HepG2 (cell line): ENCODE results near the gene RBM23. TPM values are rescaled to one million over a fixed set of nuclear protein-coding genes. Genes with fewer than 3 reads are reported as not detected.
A peak's percentile ranks its signal among the peaks of the same experiment; 100 is the strongest.

Experiments
- MAFF ChIP-seq: IDR thresholded peaks from 2 replicates; pipeline ENCODE4 v1.6.1; 2011; ENCODE audit warnings: low read depth, low read length, improper control_type of control experiment
- MAFG ChIP-seq: sonication (generic); formaldehyde crosslinking; IDR thresholded peaks from 2 replicates; pipeline ENCODE4 v1.5.1; 2020; ENCODE audit warnings: mild to moderate bottlenecking, missing genetic modification reagents
- MAFK ChIP-seq, 2 experiments: IDR thresholded peaks in 1 of 2; conservative IDR thresholded peaks in 1 of 2; 2 replicates each; pipeline ENCODE4 v1.6.1; 2011; ENCODE audit warnings: improper control_type of control experiment in 2 of 2, low read length in 2 of 2
- NR0B2 ChIP-seq: sonication (generic); formaldehyde crosslinking; IDR thresholded peaks from 2 replicates; pipeline ENCODE4 v1.4.0; 2020; ENCODE audit warnings: mild to moderate bottlenecking, missing genetic modification reagents
- TFAP4 ChIP-seq: sonication (generic); IDR thresholded peaks from 2 replicates; pipeline ENCODE4 v1.6.1; 2016; ENCODE audit warnings: low read depth, borderline replicate concordance
- ZHX1 ChIP-seq: sonication (generic); formaldehyde crosslinking; IDR thresholded peaks from 2 replicates; pipeline ENCODE4 v1.8.1; 2022; ENCODE audit warnings: low read depth, mild to moderate bottlenecking, missing genetic modification reagents
- polyA plus RNA-seq, 8 experiments: library from polyadenylated mRNA; depleted of rRNA in 3 of 8; stranded (reverse) in 7 of 8; unstranded in 1 of 8; fragments of >200 nt; fragmentation: Illumina TruSeq in 4 of 8; extraction: Trizol in 4 of 8; gene quantifications; 2 replicates each; pipeline versions ENCODE4 v1.2.1 to v1.2.3, GENCODE V29; 2011 to 2016; ENCODE audit warnings: low read depth in 4 of 8, missing spikeins in 1 of 8, mixed read lengths in 1 of 8; ENCODE audit not compliant: insufficient read depth in 1 of 8
- total RNA-seq, 5 experiments: library from RNA; depleted of rRNA; stranded (reverse); fragments of >200 nt; fragmentation: Illumina TruSeq; extraction: Trizol; gene quantifications; 2 replicates each; pipeline ENCODE4 v1.2.3, GENCODE V29; 2016; ENCODE audit warnings: low read depth in 1 of 5

The RBM23 gene
- total and polyA plus RNA-seq, 2 of the 13 experiments (the other 11 are each of a cell fraction or from before 2014, with no cell fraction given), result 1.5 to 2.1 TPM

GRCh38 chr14:22848351-22849164 lies 70.4 kb downstream of the RBM23 start (continued):
- TF ChIP-seq ZHX1, result no peak
- TF ChIP-seq TFAP4, result peak; percentile 50; the same call in 1 of the 2 replicates
- peak; percentile 59; the same call in 1 of the 2 replicates for TF ChIP-seq MAFG (CRISPR knock-in tag)
- peak; percentile 71 for TF ChIP-seq MAFF
- TF ChIP-seq MAFK (conservative IDR thresholded peaks at IDR 0.05 in 1 of 2, IDR thresholded peaks at IDR 0.05 in 1 of 2; ENCODE audit: low read length in 2 of 2), result peak; percentile 79 to 85
- TF ChIP-seq NR0B2 (CRISPR knock-in tag), result peak; percentile 30; the same call in 1 of the 2 replicates
